GM12878 (cell line): ENCODE measurements around the gene UBB.

Experiments used
- EZH2 ChIP-seq: IDR thresholded peaks from 2 replicates; pipeline ENCODE4 v1.6.1; 2012; ENCODE audit warnings: low read depth, mild to moderate bottlenecking, control low read depth, inconsistent platforms, low read length, borderline replicate concordance; ENCODE audit not compliant: control insufficient read depth
- POLR2A ChIP-seq: IDR thresholded peaks from 2 replicates; pipeline ENCODE4 v1.6.1; 2011; ENCODE audit warnings: low read depth, mild to moderate bottlenecking, low read length
- SPI1 ChIP-seq: IDR thresholded peaks from 2 replicates; pipeline ENCODE4 v1.6.1; 2011; ENCODE audit warnings: low read depth, mild to moderate bottlenecking, low read length, moderate library complexity, borderline replicate concordance; ENCODE audit not compliant: insufficient read depth
- TCF7 ChIP-seq: IDR thresholded peaks from 2 replicates; pipeline ENCODE4 v1.6.1; 2014; ENCODE audit warnings: antibody characterized with exemption, borderline replicate concordance
- ZNF274 ChIP-seq: IDR thresholded peaks from one replicate; pipeline ENCODE4 v1.8.0; 2011; ENCODE audit not compliant: insufficient read length, insufficient read depth
- TF ChIP-seq, protein P1 (sequence below), 3 experiments: IDR thresholded peaks in 2 of 3; conservative IDR thresholded peaks in 1 of 3; 2 replicates each; pipeline ENCODE4 v1.5.1; 2011; ENCODE audit warnings: low read depth in 3 of 3, low read length in 3 of 3, mild to moderate bottlenecking in 3 of 3, control low read depth in 2 of 3, moderate library complexity in 2 of 3, inconsistent platforms in 1 of 3, mixed read lengths in 1 of 3; ENCODE audit not compliant: control insufficient read depth in 2 of 3, insufficient read depth in 1 of 3; ENCODE audit errors: extremely low read depth in 1 of 3
- TF ChIP-seq, protein P2 (sequence below): IDR thresholded peaks from 2 replicates; pipeline ENCODE4 v1.6.1; 2012; ENCODE audit warnings: low read length, inconsistent platforms

- TF ChIP-seq, protein P1, sequence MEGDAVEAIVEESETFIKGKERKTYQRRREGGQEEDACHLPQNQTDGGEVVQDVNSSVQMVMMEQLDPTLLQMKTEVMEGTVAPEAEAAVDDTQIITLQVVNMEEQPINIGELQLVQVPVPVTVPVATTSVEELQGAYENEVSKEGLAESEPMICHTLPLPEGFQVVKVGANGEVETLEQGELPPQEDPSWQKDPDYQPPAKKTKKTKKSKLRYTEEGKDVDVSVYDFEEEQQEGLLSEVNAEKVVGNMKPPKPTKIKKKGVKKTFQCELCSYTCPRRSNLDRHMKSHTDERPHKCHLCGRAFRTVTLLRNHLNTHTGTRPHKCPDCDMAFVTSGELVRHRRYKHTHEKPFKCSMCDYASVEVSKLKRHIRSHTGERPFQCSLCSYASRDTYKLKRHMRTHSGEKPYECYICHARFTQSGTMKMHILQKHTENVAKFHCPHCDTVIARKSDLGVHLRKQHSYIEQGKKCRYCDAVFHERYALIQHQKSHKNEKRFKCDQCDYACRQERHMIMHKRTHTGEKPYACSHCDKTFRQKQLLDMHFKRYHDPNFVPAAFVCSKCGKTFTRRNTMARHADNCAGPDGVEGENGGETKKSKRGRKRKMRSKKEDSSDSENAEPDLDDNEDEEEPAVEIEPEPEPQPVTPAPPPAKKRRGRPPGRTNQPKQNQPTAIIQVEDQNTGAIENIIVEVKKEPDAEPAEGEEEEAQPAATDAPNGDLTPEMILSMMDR (IDR thresholded peaks at IDR 0.05 in 2 of 3, conservative IDR thresholded peaks at IDR 0.05 in 1 of 3; ENCODE audit: control insufficient read depth in 2 of 3, extremely low read depth in 1 of 3, insufficient read depth in 1 of 3, low read depth in 3 of 3, low read length in 3 of 3) = peak in 2 of 3 experiments; percentile 20 to 24; a peak in 2 of 6 replicates
- TF ChIP-seq SPI1 = no peak
- TF ChIP-seq TCF7 = peak; percentile 16; the same call in 1 of the 2 replicates
- TF ChIP-seq, protein P2, sequence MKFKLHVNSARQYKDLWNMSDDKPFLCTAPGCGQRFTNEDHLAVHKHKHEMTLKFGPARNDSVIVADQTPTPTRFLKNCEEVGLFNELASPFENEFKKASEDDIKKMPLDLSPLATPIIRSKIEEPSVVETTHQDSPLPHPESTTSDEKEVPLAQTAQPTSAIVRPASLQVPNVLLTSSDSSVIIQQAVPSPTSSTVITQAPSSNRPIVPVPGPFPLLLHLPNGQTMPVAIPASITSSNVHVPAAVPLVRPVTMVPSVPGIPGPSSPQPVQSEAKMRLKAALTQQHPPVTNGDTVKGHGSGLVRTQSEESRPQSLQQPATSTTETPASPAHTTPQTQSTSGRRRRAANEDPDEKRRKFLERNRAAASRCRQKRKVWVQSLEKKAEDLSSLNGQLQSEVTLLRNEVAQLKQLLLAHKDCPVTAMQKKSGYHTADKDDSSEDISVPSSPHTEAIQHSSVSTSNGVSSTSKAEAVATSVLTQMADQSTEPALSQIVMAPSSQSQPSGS = no peak; the same call in 1 of the 2 replicates
- no peak for TF ChIP-seq ZNF274
- no peak for TF ChIP-seq EZH2
- TF ChIP-seq POLR2A = peak; percentile 100
These were observed at the start of gene UBB for GRCh38 chr17:16380640-16381495.
